Mesenchymal stem cell (in vitro differentiated cells and primary cell): ENCODE data around the gene PKP4.

Experiments
- DNase-seq: peaks from one replicate; pipeline ENCODE4 v3.0.0-alpha.2; 2013
- H2AFZ ChIP-seq: one replicate; pipeline ENCODE4 v1.6.1; 2013; ENCODE audit warnings: low read depth, mild to moderate bottlenecking, control low read depth, inconsistent platforms, low read length, moderate library complexity
- H2AK5ac ChIP-seq: 2 replicates; pipeline ENCODE4 v1.6.1; 2013; ENCODE audit warnings: low read length, moderate library complexity, mild to moderate bottlenecking, inconsistent platforms; ENCODE audit not compliant: severe bottlenecking
- H2BK120ac ChIP-seq: one replicate; pipeline ENCODE4 v1.6.1; 2013; ENCODE audit warnings: low read depth, mild to moderate bottlenecking, inconsistent platforms, low read length, moderate library complexity
- H2BK12ac ChIP-seq, 2 experiments: one replicate each; pipeline ENCODE4 v1.6.1; 2013; ENCODE audit warnings: inconsistent platforms in 2 of 2, low read length in 2 of 2, mild to moderate bottlenecking in 2 of 2, moderate library complexity in 2 of 2, control low read depth in 1 of 2
- H2BK15ac ChIP-seq: one replicate; pipeline ENCODE4 v1.6.1; 2013; ENCODE audit warnings: mild to moderate bottlenecking, low read depth, inconsistent platforms; ENCODE audit not compliant: poor library complexity, severe bottlenecking
- H2BK5ac ChIP-seq: 2 replicates; pipeline ENCODE4 v1.6.1; 2013; ENCODE audit warnings: low read depth, mild to moderate bottlenecking, low read length, control low read depth, inconsistent platforms; ENCODE audit not compliant: poor library complexity, severe bottlenecking
- H3K14ac ChIP-seq, 2 experiments: one replicate each; pipeline ENCODE4 v1.6.1; 2013; ENCODE audit warnings: inconsistent platforms in 2 of 2, low read length in 2 of 2, control low read depth in 1 of 2, mild to moderate bottlenecking in 1 of 2, moderate library complexity in 1 of 2
- H3K18ac ChIP-seq, 2 experiments: one replicate each; pipeline ENCODE4 v1.6.1; 2013; ENCODE audit warnings: inconsistent platforms in 2 of 2, low read length in 2 of 2, control low read depth in 1 of 2, low read depth in 1 of 2, mild to moderate bottlenecking in 1 of 2
- H3K23ac ChIP-seq, 2 experiments: one replicate each; pipeline ENCODE4 v1.6.1; 2013; ENCODE audit warnings: inconsistent platforms in 2 of 2, low read length in 2 of 2, mild to moderate bottlenecking in 2 of 2, moderate library complexity in 2 of 2, control low read depth in 1 of 2
- H3K27ac ChIP-seq: 2 replicates; pipeline ENCODE4 v1.5.1; 2013; ENCODE audit warnings: mild to moderate bottlenecking, moderate library complexity, low read length, control low read depth, inconsistent platforms; ENCODE audit not compliant: poor library complexity, severe bottlenecking
- H3K27me3 ChIP-seq, 2 experiments: 2 replicates each; pipeline versions ENCODE4 v1.6.1 to v1.7.0; 2013; ENCODE audit warnings: low read length in 2 of 2, mild to moderate bottlenecking in 2 of 2, moderate library complexity in 2 of 2, control low read depth in 1 of 2, inconsistent platforms in 1 of 2; ENCODE audit not compliant: control insufficient read depth in 1 of 2, insufficient read depth in 1 of 2
- H3K36me3 ChIP-seq, 2 experiments: 2 replicates each; pipeline versions ENCODE4 v1.6.1 to v1.7.0; 2013; ENCODE audit warnings: low read length in 2 of 2, control low read depth in 1 of 2, inconsistent platforms in 1 of 2, low read depth in 1 of 2, mild to moderate bottlenecking in 1 of 2; ENCODE audit not compliant: insufficient read depth in 2 of 2, control insufficient read depth in 1 of 2
- H3K4ac ChIP-seq, 2 experiments: one replicate each; pipeline ENCODE4 v1.6.1; 2013; ENCODE audit warnings: inconsistent platforms in 2 of 2, low read length in 2 of 2, mild to moderate bottlenecking in 2 of 2, moderate library complexity in 2 of 2, control low read depth in 1 of 2, low read depth in 1 of 2
- H3K4me1 ChIP-seq: 2 replicates; pipeline ENCODE4 v1.6.1; 2013; ENCODE audit warnings: low read depth, low read length, control low read depth; ENCODE audit not compliant: control insufficient read depth, insufficient read depth
- H3K4me2 ChIP-seq: 2 replicates; pipeline ENCODE4 v1.6.1; 2013; ENCODE audit warnings: low read length, mild to moderate bottlenecking, inconsistent platforms; ENCODE audit not compliant: poor library complexity, severe bottlenecking
- H3K4me3 ChIP-seq, 2 experiments: 2 replicates each; pipeline versions ENCODE4 v1.5.1 to v1.7.0; 2013; ENCODE audit warnings: low read length in 2 of 2, mild to moderate bottlenecking in 2 of 2, control low read depth in 1 of 2, low read depth in 1 of 2; ENCODE audit not compliant: insufficient read depth in 1 of 2
- H3K79me1 ChIP-seq: replicated peaks from 2 replicates; pipeline ENCODE4 v1.6.1; 2013; ENCODE audit warnings: mild to moderate bottlenecking, control low read depth, low read length, inconsistent platforms; ENCODE audit not compliant: poor library complexity, severe bottlenecking
- H3K9ac ChIP-seq: 2 replicates; pipeline ENCODE4 v1.7.0; 2013; ENCODE audit warnings: mild to moderate bottlenecking, low read length, moderate library complexity
- H3K9me3 ChIP-seq: 2 replicates; pipeline ENCODE4 v1.7.0; 2013; ENCODE audit warnings: mild to moderate bottlenecking, low read length; ENCODE audit not compliant: control insufficient read depth
- H4K8ac ChIP-seq: one replicate; pipeline ENCODE4 v1.6.1; 2013; ENCODE audit warnings: inconsistent platforms, mild to moderate bottlenecking, low read length, moderate library complexity
- H4K91ac ChIP-seq: one replicate; pipeline ENCODE4 v1.6.1; 2013; ENCODE audit warnings: mild to moderate bottlenecking, low read length, inconsistent platforms
- WGBS: methylation state at CpG from one replicate; pipeline ENCODE4 v1.1.7; 2013; ENCODE audit warnings: mixed read lengths; 5-methylcytosine and 5-hydroxymethylcytosine counted together

Gene PKP4

DNA sequence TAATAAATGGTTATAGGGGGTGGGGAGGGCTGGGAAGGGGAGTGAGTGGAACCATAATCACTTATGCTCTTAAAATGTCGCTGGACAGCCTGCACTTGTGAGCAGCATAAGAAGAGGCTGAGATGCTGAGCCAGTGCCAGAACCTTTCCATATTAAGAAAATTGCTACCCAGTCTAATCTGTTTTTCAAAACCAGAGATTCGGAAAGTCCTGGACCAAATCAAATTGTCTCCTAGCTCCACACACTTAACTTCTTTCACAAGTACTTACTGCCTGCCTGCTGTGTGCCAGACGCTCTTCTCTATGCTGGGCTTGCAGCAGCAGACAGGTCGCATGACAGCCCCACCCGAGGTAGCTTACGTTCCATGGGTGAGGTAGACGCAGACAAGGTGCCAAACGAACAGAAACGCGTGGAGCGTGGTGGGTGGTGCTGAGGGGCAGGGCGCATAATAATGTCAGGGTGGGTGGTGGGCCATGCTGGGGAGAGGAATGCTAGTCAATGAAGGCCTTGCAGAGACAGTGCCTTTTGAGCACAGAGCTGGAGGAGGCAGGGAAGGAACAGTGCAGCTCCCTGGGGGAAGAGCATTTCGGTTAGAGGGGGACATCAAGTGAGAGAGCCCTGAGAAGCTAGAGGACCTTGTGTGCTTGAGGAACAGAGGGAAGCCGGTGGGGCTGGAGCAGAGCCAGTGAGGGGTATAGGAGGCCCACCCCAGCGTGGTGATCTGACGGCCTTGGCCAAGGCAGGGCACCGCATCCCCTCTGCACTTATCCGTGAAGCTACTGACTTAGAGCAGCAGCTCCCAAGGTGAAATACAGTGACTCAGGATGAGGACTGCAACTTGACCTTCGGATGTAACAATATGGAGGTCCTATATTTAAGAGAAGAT is 214.9 kb downstream of the PKP4 start:
- H3K27ac ChIP-seq, result no peak overlapping the region
- no peak overlapping the region for H2BK5ac ChIP-seq
- DNase-seq, result no peak
- H3K9ac ChIP-seq, result no peak overlapping the region
- no peaks in the 10 kb centered on the region for H3K9me3 ChIP-seq
- no peak overlapping the region for H4K8ac ChIP-seq
- H3K79me1 ChIP-seq, result peaks cover 2% of the 10 kb centered on the region
- H3K4me2 ChIP-seq, result no peak overlapping the region
- H3K18ac ChIP-seq, result no peak overlapping the region
- H3K4me3 ChIP-seq, result no peak overlapping the region
- no peak overlapping the region for H2AK5ac ChIP-seq
- H2AFZ ChIP-seq, result no peak overlapping the region
- H2BK12ac ChIP-seq, result no peak overlapping the region
- peaks cover 38 to 47% of the 10 kb centered on the region in 2 experiments for H3K36me3 ChIP-seq
- H3K4ac ChIP-seq, result no peak overlapping the region
- H2BK15ac ChIP-seq, result no peak overlapping the region
- WGBS, result 91% methylated on average over 19 of the region's 19 CpGs
- no peaks in the 10 kb centered on the region for H3K27me3 ChIP-seq
- peak overlapping the region in 1 of 2 experiments; percentile 55 for H3K14ac ChIP-seq
- no peak overlapping the region for H4K91ac ChIP-seq
- peaks cover 2% of the 10 kb centered on the region for H3K4me1 ChIP-seq
- H3K23ac ChIP-seq, result no peak overlapping the region
- no peak overlapping the region for H2BK120ac ChIP-seq

DNA sequence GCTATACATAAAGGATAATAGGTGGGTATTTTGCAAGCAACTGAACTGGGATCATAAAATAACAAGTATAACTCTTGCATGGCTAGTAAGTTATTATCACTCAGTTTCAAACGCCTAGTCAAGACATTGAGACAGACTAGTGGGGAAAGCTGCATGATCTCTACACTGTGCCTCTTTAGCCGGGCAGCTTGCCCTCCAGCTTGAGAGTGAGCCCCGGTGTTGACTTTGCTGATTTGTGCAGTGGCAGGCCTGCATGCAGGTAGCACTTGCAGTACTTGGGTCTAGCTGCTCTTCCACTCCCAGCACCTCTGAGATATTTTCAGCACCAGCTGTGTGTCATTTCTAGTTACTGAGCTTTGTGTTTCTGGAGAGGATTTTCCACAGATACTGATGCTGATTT is 219.5 kb downstream of the PKP4 start:
- Histone ChIP-seq H3K36me3 (peaks cover 49 to 66% of the 10 kb centered on the region in 2 experiments), H3K18ac (no peak overlapping the region), H4K91ac (no peak overlapping the region), H3K9me3 (no peaks in the 10 kb centered on the region), H2AFZ (no peak overlapping the region), H4K8ac (no peak overlapping the region), H3K4me2 (no peak overlapping the region), H3K4me3 (peak overlapping the region in 1 of 2 experiments; percentile 33), H3K27me3 (no peaks in the 10 kb centered on the region), H2BK12ac (no peak overlapping the region), H2BK5ac (no peak overlapping the region), H3K23ac (no peak overlapping the region), H3K79me1 (no peaks in the 10 kb centered on the region), H2BK120ac (no peak overlapping the region), H3K14ac (no peak overlapping the region), H2AK5ac (no peak overlapping the region), H3K4me1 (no peaks in the 10 kb centered on the region), H3K9ac (no peak overlapping the region), H3K4ac (no peak overlapping the region), H2BK15ac (no peak overlapping the region), H3K27ac (no peak overlapping the region)
- no peak for DNase-seq
- 98% methylated on average over 3 of the region's 3 CpGs for WGBS

DNA sequence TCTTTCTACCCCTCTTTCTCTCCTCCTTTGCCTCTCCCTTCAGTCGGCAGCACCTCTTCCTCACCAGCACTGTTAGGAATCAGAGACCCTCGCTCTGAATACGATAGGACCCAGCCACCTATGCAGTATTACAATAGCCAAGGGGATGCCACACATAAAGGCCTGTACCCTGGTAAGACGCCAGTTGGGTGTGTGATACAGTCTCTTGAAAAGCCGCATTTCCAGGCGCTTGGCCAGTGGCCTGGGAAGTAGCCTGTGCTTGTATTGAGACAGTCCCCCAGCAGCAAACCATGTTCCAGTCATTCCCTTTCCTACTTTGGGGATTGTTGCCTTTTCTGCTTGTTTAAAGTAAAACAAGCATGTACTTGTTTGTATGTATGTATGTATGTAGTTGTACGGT is 219.9 kb downstream of the PKP4 start:
- Histone ChIP-seq H3K4ac (no peak overlapping the region), H3K36me3 (peaks cover 45 to 66% of the 10 kb centered on the region in 2 experiments), H3K4me2 (no peak overlapping the region), H3K27me3 (no peaks in the 10 kb centered on the region), H4K8ac (no peak overlapping the region), H3K4me3 (no peak overlapping the region), H2AFZ (no peak overlapping the region), H2AK5ac (no peak overlapping the region), H2BK15ac (no peak overlapping the region), H3K23ac (no peak overlapping the region), H2BK12ac (no peak overlapping the region), H3K9me3 (no peaks in the 10 kb centered on the region), H3K27ac (no peak overlapping the region), H4K91ac (no peak overlapping the region), H2BK5ac (no peak overlapping the region), H3K79me1 (no peaks in the 10 kb centered on the region), H3K14ac (no peak overlapping the region), H2BK120ac (no peak overlapping the region), H3K18ac (no peak overlapping the region), H3K9ac (no peak overlapping the region), H3K4me1 (no peaks in the 10 kb centered on the region)
- 98% methylated on average over 7 of the region's 7 CpGs for WGBS
- DNase-seq, result no peak

DNA sequence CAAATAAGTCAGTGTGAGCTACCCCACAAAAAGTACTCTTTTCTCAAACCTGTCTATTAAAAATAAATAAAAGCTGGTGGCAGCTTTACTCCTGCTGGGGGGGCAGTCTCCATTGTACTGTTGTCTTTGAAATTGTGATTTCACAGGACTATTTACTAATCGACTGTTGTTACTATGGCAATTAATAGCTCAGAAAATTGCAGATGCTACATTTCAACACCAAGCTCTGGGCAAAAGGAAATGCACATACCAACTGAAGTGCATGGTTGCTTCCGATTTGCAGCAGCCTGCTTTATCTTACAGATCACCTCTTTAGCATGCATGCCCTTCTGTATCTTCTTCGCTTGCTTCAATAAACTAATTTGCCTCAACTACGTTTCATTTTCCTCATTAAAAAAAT is 220.8 kb downstream of the PKP4 start:
- H4K8ac ChIP-seq, result no peak overlapping the region
- H3K9me3 ChIP-seq, result no peaks in the 10 kb centered on the region
- H3K4ac ChIP-seq, result no peak overlapping the region
- H3K79me1 ChIP-seq, result no peaks in the 10 kb centered on the region
- H3K4me1 ChIP-seq, result no peaks in the 10 kb centered on the region
- no peak overlapping the region for H3K9ac ChIP-seq
- no peak overlapping the region for H3K23ac ChIP-seq
- no peak overlapping the region for H3K4me3 ChIP-seq
- WGBS, result 84% methylated on average over 2 of the region's 4 CpGs
- H2BK15ac ChIP-seq, result no peak overlapping the region
- no peak overlapping the region for H3K4me2 ChIP-seq
- H2AK5ac ChIP-seq, result no peak overlapping the region
- no peak overlapping the region for H2AFZ ChIP-seq
- no peak overlapping the region for H2BK120ac ChIP-seq
- H3K18ac ChIP-seq, result no peak overlapping the region
- H3K36me3 ChIP-seq, result peaks cover 42 to 66% of the 10 kb centered on the region in 2 experiments
- H3K14ac ChIP-seq, result no peak overlapping the region
- H4K91ac ChIP-seq, result no peak overlapping the region
- H2BK12ac ChIP-seq, result no peak overlapping the region
- no peak for DNase-seq
- no peaks in the 10 kb centered on the region for H3K27me3 ChIP-seq
- no peak overlapping the region for H2BK5ac ChIP-seq
- H3K27ac ChIP-seq, result no peak overlapping the region
